H1 (cell line): Measurements from ENCODE around the gene SECISBP2L. TPM values are rescaled to one million over a fixed set of nuclear protein-coding genes. Genes with fewer than 3 reads are reported as not detected.

ENCODE experiments used
- CTCF ChIA-PET: fragments of 300-600 bp; sonication (Branson Sonifier 250); formaldehyde crosslinking; loops from one replicate; lab custom pipeline; 2021; ENCODE audit not compliant: partially characterized antibody; lab: Charles Lee
- POLR2A ChIA-PET: fragments of 300-600 bp; sonication (Branson Sonifier 250); formaldehyde crosslinking; loops from one replicate; lab custom pipeline; 2021; ENCODE audit warnings: inconsistent platforms; ENCODE audit not compliant: partially characterized antibody; lab: Charles Lee
- DNase-seq, 2 experiments: peaks; one replicate each; pipeline versions ENCODE4 v3.0.0 to v3.0.0-alpha.2; 2010 to 2022; ENCODE audit warnings: low spot score in 2 of 2, low read depth in 1 of 2, mixed read lengths in 1 of 2
- FAIRE-seq: peaks from 2 replicates; lab custom pipeline; 2011; peaks lifted over from hg19 to GRCh38; lab: Jason Lieb, UNC
- H2AFZ ChIP-seq: 2 replicates; pipeline ENCODE4 v1.8.1; 2012; ENCODE audit warnings: low read length, inconsistent platforms
- H2AK5ac ChIP-seq: 2 replicates; pipeline ENCODE4 v1.6.1; 2013; ENCODE audit warnings: low read depth, low read length
- H2BK120ac ChIP-seq: replicated peaks from 2 replicates; pipeline ENCODE3; 2013; ENCODE audit warnings: low read depth, low read length, inconsistent platforms
- H2BK12ac ChIP-seq: 2 replicates; pipeline ENCODE4 v1.6.1; 2013; ENCODE audit warnings: low read depth, low read length
- H2BK15ac ChIP-seq: 2 replicates; pipeline ENCODE4 v1.6.1; 2013; ENCODE audit warnings: low read length
- H2BK20ac ChIP-seq: 2 replicates; pipeline ENCODE4 v1.6.1; 2013; ENCODE audit warnings: low read length
- H2BK5ac ChIP-seq: 2 replicates; pipeline ENCODE4 v1.6.1; 2013; ENCODE audit warnings: low read depth, low read length
- H3K14ac ChIP-seq: 2 replicates; pipeline ENCODE4 v1.6.1; 2013; ENCODE audit warnings: inconsistent platforms; ENCODE audit not compliant: insufficient read length
- H3K18ac ChIP-seq: 2 replicates; pipeline ENCODE4 v1.6.1; 2013; ENCODE audit warnings: low read length; ENCODE audit errors: extremely low read depth
- H3K23ac ChIP-seq: 2 replicates; pipeline ENCODE4 v1.6.1; 2013; ENCODE audit warnings: inconsistent platforms; ENCODE audit not compliant: insufficient read length
- H3K23me2 ChIP-seq: 2 replicates; pipeline ENCODE4 v1.6.1; 2013; ENCODE audit warnings: low read depth, low read length
- H3K27ac ChIP-seq: 2 replicates; pipeline ENCODE4 v1.6.1; 2011; ENCODE audit warnings: low read depth, low read length, inconsistent platforms
- H3K27me3 ChIP-seq, 4 experiments: replicated peaks in 1 of 4; 1 replicate in 1 of 4; 2 replicates in 3 of 4; pipeline versions ENCODE4 v1.6.1 to v1.8.1; 2011 to 2013; ENCODE audit warnings: low read length in 3 of 4, mild to moderate bottlenecking in 3 of 4, inconsistent platforms in 2 of 4, mixed read lengths in 2 of 4, moderate library complexity in 1 of 4; ENCODE audit not compliant: control insufficient read depth in 3 of 4, insufficient read depth in 3 of 4; ENCODE audit errors: extremely low read depth in 1 of 4
- H3K36me3 ChIP-seq, 4 experiments: 2 replicates each; pipeline versions ENCODE4 v1.6.1 to v1.8.1; 2011 to 2013; ENCODE audit warnings: mild to moderate bottlenecking in 4 of 4, low read length in 3 of 4, moderate library complexity in 2 of 4, control low read depth in 1 of 4, inconsistent platforms in 1 of 4; ENCODE audit not compliant: insufficient read depth in 4 of 4, control insufficient read depth in 2 of 4
- H3K4ac ChIP-seq: replicated peaks from 2 replicates; pipeline ENCODE3; 2013; ENCODE audit warnings: low read length, low read depth, mixed read lengths, inconsistent platforms; ENCODE audit not compliant: insufficient read length
- H3K4me1 ChIP-seq, 4 experiments: replicated peaks in 1 of 4; 1 replicate in 1 of 4; 2 replicates in 3 of 4; pipeline versions ENCODE4 v1.6.1 to v1.8.1; 2011 to 2013; ENCODE audit warnings: low read length in 3 of 4, inconsistent platforms in 2 of 4, mixed read lengths in 1 of 4; ENCODE audit not compliant: insufficient read depth in 4 of 4, control insufficient read depth in 3 of 4
- H3K4me2 ChIP-seq, 2 experiments: 2 replicates each; pipeline versions ENCODE4 v1.6.1 to v1.8.1; 2011 to 2013; ENCODE audit warnings: low read depth in 2 of 2, low read length in 2 of 2, control low read depth in 1 of 2, inconsistent platforms in 1 of 2, mild to moderate bottlenecking in 1 of 2; ENCODE audit not compliant: insufficient read depth in 1 of 2
- H3K4me3 ChIP-seq, 4 experiments: fragments of 200-600, 300-600 bp in 1 of 4; sonication (generic), shearing (Covaris generic), sonication (Bioruptor Twin) in 1 of 4; 2 replicates each; pipeline versions ENCODE4 v1.5.1 to v1.8.1; 2011 to 2016; ENCODE audit warnings: low read length in 4 of 4, low read depth in 3 of 4, control low read depth in 2 of 4, inconsistent platforms in 2 of 4, mild to moderate bottlenecking in 2 of 4, mixed read lengths in 1 of 4, moderate library complexity in 1 of 4; ENCODE audit not compliant: insufficient read depth in 2 of 4; ENCODE audit errors: extremely low read depth in 1 of 4
- H3K56ac ChIP-seq: replicated peaks from 2 replicates; pipeline ENCODE3; 2013; ENCODE audit warnings: low read depth, mild to moderate bottlenecking, mixed read lengths, low read length, inconsistent platforms; ENCODE audit not compliant: insufficient read length
- H3K79me1 ChIP-seq: 2 replicates; pipeline ENCODE4 v1.6.1; 2013; ENCODE audit warnings: low read depth, low read length, control low read depth
- H3K79me2 ChIP-seq, 2 experiments: 2 replicates each; pipeline versions ENCODE4 v1.6.1 to v1.8.1; 2012 to 2013; ENCODE audit warnings: low read length in 2 of 2, mild to moderate bottlenecking in 2 of 2, inconsistent platforms in 1 of 2; ENCODE audit not compliant: insufficient read depth in 2 of 2, control insufficient read depth in 1 of 2
- H3K9ac ChIP-seq, 4 experiments: replicated peaks in 1 of 4; 1 replicate in 1 of 4; 2 replicates in 3 of 4; pipeline versions ENCODE4 v1.6.1 to v1.8.1; 2011 to 2013; ENCODE audit warnings: low read depth in 3 of 4, low read length in 3 of 4, control low read depth in 2 of 4, mild to moderate bottlenecking in 2 of 4, moderate library complexity in 2 of 4, inconsistent platforms in 1 of 4; ENCODE audit errors: extremely low read depth in 1 of 4
- H3K9me3 ChIP-seq, 2 experiments: 2 replicates each; pipeline versions ENCODE4 v1.6.1 to v1.8.1; 2012 to 2013; ENCODE audit warnings: mild to moderate bottlenecking in 2 of 2, moderate library complexity in 2 of 2, control low read depth in 1 of 2, inconsistent platforms in 1 of 2, low read depth in 1 of 2, low read length in 1 of 2, mixed read lengths in 1 of 2; ENCODE audit not compliant: insufficient read depth in 2 of 2
- H4K20me1 ChIP-seq, 2 experiments: replicated peaks in 1 of 2; 2 replicates each; pipeline versions ENCODE3 to v1.8.1; 2011 to 2013; ENCODE audit warnings: inconsistent platforms in 2 of 2, low read length in 2 of 2, mild to moderate bottlenecking in 1 of 2; ENCODE audit not compliant: insufficient read depth in 2 of 2, control insufficient read depth in 1 of 2
- H4K5ac ChIP-seq: 2 replicates; pipeline ENCODE4 v1.6.1; 2013; ENCODE audit warnings: low read length, low read depth, mixed read lengths, inconsistent platforms; ENCODE audit not compliant: insufficient read length
- H4K8ac ChIP-seq: 2 replicates; pipeline ENCODE4 v1.8.0; 2013; ENCODE audit warnings: mild to moderate bottlenecking, moderate library complexity, low read length, inconsistent platforms; ENCODE audit not compliant: insufficient read depth; ENCODE audit errors: extremely low read depth
- H4K91ac ChIP-seq: replicated peaks from 2 replicates; pipeline ENCODE3; 2013; ENCODE audit warnings: low read length, mixed read lengths, inconsistent platforms; ENCODE audit not compliant: insufficient read length
- ASH2L ChIP-seq: fragments of 200-600, 300-600 bp; sonication (generic); IDR thresholded peaks from one replicate; pipeline ENCODE4 v1.7.1; 2017; ENCODE audit warnings: low read length
- CEBPB ChIP-seq: IDR thresholded peaks from 2 replicates; pipeline ENCODE4 v1.6.1; 2012; ENCODE audit warnings: low read depth, low read length
- EP300 ChIP-seq, 2 experiments: IDR thresholded peaks; 1 replicate in 1 of 2; 2 replicates in 1 of 2; pipeline ENCODE4 v1.6.1; 2011 to 2012; ENCODE audit warnings: low read depth in 2 of 2, low read length in 2 of 2, mild to moderate bottlenecking in 2 of 2, borderline replicate concordance in 1 of 2, inconsistent platforms in 1 of 2, moderate library complexity in 1 of 2
- KDM5A ChIP-seq: fragments of 200-600 bp; IDR thresholded peaks from 2 replicates; pipeline ENCODE4 v1.7.1; 2012; ENCODE audit warnings: mild to moderate bottlenecking, low read length, inconsistent platforms, mixed read lengths
- POLR2AphosphoS5 ChIP-seq: IDR thresholded peaks from 2 replicates; pipeline ENCODE4 v1.6.1; 2011; ENCODE audit warnings: low read depth, low read length
- RAD21 ChIP-seq, 2 experiments: IDR thresholded peaks in 1 of 2; conservative IDR thresholded peaks in 1 of 2; 2 replicates each; pipeline ENCODE4 v1.6.1; 2011; ENCODE audit warnings: low read depth in 2 of 2, low read length in 2 of 2, improper control_type of control experiment in 1 of 2, inconsistent platforms in 1 of 2, mild to moderate bottlenecking in 1 of 2, moderate library complexity in 1 of 2
- RXRA ChIP-seq: IDR thresholded peaks from 2 replicates; pipeline ENCODE4 v1.6.1; 2011; ENCODE audit warnings: low read depth, mild to moderate bottlenecking, low read length, moderate library complexity; ENCODE audit not compliant: insufficient read depth
- SAP30 ChIP-seq: fragments of 300-600 bp; sonication (generic); IDR thresholded peaks from 2 replicates; pipeline ENCODE4 v1.7.1; 2012; ENCODE audit warnings: low read length, moderate library complexity, mild to moderate bottlenecking, inconsistent platforms; ENCODE audit not compliant: insufficient read depth, insufficient replicate concordance
- SP4 ChIP-seq: IDR thresholded peaks from 2 replicates; pipeline ENCODE4 v1.6.1; 2012; ENCODE audit warnings: low read length, inconsistent platforms
- SRF ChIP-seq: IDR thresholded peaks from 2 replicates; pipeline ENCODE4 v1.6.1; 2011; ENCODE audit warnings: mild to moderate bottlenecking, low read depth, low read length, moderate library complexity
- TAF1 ChIP-seq: IDR thresholded peaks from 2 replicates; pipeline ENCODE4 v1.6.1; 2011; ENCODE audit warnings: mild to moderate bottlenecking, low read depth, low read length
- TBP ChIP-seq: IDR thresholded peaks from 2 replicates; pipeline ENCODE4 v1.6.1; 2011; ENCODE audit warnings: low read depth, low read length, improper control_type of control experiment
- WGBS, 2 experiments: shearing (Covaris generic) in 1 of 2; methylation state at CpG; one replicate each; pipeline versions ENCODE4 v1.1.6 to v1.1.7; 2013 to 2015; ENCODE audit warnings: low lambda C conversion rate in 2 of 2, mixed read lengths in 2 of 2, inconsistent platforms in 1 of 2, low coverage in 1 of 2, missing lambda C conversion rate in 1 of 2; ENCODE audit not compliant: insufficient replicate concordance in 2 of 2, insufficient coverage in 1 of 2, insufficient read length in 1 of 2; ENCODE audit errors: extremely low coverage in 1 of 2, missing lambda C conversion rate in 1 of 2; 5-methylcytosine and 5-hydroxymethylcytosine counted together
- polyA plus RNA-seq, 7 experiments: library from polyadenylated mRNA; depleted of rRNA in 3 of 7; stranded (reverse) in 5 of 7; unstranded in 2 of 7; fragments of >200 nt in 5 of 7; fragments of 200-250 nt in 2 of 7; gene quantifications; 1 replicate in 5 of 7; 2 replicates in 1 of 7; 4 replicates in 1 of 7; pipeline versions ENCODE4 v1.2.1 to v1.2.3, GENCODE V29; 2011 to 2013; ENCODE audit warnings: missing spikeins in 2 of 7, mixed read lengths in 2 of 7
- total RNA-seq: library from RNA; stranded (reverse); fragmentation: NEBNext Ultra II Directional; extraction: Animal tissue kit (Norgen Biotek cat#: 25700); gene quantifications from 2 replicates; pipeline ENCODE4 v1.2.1, GENCODE V29; 2021

SECISBP2L gene
- total and polyA plus RNA-seq, 2 of the 8 experiments (the other 6 are each of a cell fraction or from before 2014, with no cell fraction given): 7.6 to 22.8 TPM

DNA sequence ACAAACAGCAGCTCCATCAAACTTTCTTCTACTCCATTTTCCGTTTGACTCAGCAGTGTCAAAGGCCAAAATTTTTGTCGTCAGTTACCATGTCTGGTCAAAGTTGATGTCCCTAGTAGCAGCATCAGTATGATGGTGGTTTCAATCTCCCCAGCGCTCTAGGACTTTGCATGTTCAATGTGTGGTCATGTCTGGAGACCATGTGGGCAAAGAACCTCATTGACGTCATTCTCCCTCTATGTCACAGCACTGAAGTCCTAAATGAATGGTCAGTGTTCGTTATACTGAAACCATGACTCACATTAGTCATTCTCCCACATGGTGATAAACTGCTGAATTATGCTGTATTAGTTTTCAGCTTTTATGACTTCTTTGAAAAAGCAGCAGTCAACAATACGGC is 105.7 kb downstream of the SECISBP2L start:
- Histone ChIP-seq H4K5ac (no peak overlapping the region), H3K4me1 (no peaks in the 10 kb centered on the region), H3K9ac (no peak overlapping the region), H3K23ac (no peak overlapping the region), H3K18ac (no peak overlapping the region), H2BK12ac (no peak overlapping the region), H2BK120ac (no peak overlapping the region), H3K56ac (no peak overlapping the region), H3K14ac (no peak overlapping the region), H3K9me3 (no peaks in the 10 kb centered on the region), H4K8ac (no peak overlapping the region), H3K79me2 (no peaks in the 10 kb centered on the region), H2BK15ac (no peak overlapping the region), H3K27ac (no peak overlapping the region), H2BK5ac (no peak overlapping the region), H3K4me3 (no peak overlapping the region), H3K79me1 (no peaks in the 10 kb centered on the region), H3K4ac (no peak overlapping the region), H3K23me2 (no peaks in the 10 kb centered on the region), H2BK20ac (no peak overlapping the region), H2AK5ac (no peak overlapping the region), H3K27me3 (no peaks in the 10 kb centered on the region; a peak in 1 of 7 replicates), H2AFZ (no peak overlapping the region), H4K91ac (no peak overlapping the region), H3K36me3 (no peaks in the 10 kb centered on the region), H3K4me2 (no peak overlapping the region), H4K20me1 (no peaks in the 10 kb centered on the region)
- 81% methylated on average over 6 of the region's 6 CpGs; no CpG with 5 or more reads in 1 of the 2 experiments for WGBS, 2 experiments
- CTCF ChIA-PET: interaction anchor here (1.7 kb wide), 1 partner anchor 79 kb away, joined by 4 read pairs; no protein-coding TSS in a partner anchor
- DNase-seq (no peak), FAIRE-seq (no peak)
- POLR2A ChIA-PET: no interaction called here
- TF ChIP-seq ASH2L (no peak), CEBPB (no peak), TAF1 (no peak), SAP30 (no peak), EP300 (IDR thresholded peaks at IDR 0.05; ENCODE audit: borderline replicate concordance in 1 of 2, low read depth in 2 of 2, low read length in 2 of 2) (no peak), KDM5A (no peak), RXRA (no peak), SRF (no peak), POLR2AphosphoS5 (no peak), RAD21 (IDR thresholded peaks at IDR 0.05 in 1 of 2, conservative IDR thresholded peaks at IDR 0.05 in 1 of 2; ENCODE audit: low read depth in 2 of 2, low read length in 2 of 2) (no peak), SP4 (no peak), TBP (no peak)
